HG03571 (cell line): ENCODE measurements around the gene KBTBD8.

Source experiments
- ATAC-seq: cut with Tn5 transposase; IDR thresholded peaks from one replicate; pipeline ENCODE4 v1.9.1; 2021; ENCODE audit not compliant: unreplicated experiment

Gene KBTBD8, protein sequence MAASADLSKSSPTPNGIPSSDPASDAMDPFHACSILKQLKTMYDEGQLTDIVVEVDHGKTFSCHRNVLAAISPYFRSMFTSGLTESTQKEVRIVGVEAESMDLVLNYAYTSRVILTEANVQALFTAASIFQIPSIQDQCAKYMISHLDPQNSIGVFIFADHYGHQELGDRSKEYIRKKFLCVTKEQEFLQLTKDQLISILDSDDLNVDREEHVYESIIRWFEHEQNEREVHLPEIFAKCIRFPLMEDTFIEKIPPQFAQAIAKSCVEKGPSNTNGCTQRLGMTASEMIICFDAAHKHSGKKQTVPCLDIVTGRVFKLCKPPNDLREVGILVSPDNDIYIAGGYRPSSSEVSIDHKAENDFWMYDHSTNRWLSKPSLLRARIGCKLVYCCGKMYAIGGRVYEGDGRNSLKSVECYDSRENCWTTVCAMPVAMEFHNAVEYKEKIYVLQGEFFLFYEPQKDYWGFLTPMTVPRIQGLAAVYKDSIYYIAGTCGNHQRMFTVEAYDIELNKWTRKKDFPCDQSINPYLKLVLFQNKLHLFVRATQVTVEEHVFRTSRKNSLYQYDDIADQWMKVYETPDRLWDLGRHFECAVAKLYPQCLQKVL

DNA sequence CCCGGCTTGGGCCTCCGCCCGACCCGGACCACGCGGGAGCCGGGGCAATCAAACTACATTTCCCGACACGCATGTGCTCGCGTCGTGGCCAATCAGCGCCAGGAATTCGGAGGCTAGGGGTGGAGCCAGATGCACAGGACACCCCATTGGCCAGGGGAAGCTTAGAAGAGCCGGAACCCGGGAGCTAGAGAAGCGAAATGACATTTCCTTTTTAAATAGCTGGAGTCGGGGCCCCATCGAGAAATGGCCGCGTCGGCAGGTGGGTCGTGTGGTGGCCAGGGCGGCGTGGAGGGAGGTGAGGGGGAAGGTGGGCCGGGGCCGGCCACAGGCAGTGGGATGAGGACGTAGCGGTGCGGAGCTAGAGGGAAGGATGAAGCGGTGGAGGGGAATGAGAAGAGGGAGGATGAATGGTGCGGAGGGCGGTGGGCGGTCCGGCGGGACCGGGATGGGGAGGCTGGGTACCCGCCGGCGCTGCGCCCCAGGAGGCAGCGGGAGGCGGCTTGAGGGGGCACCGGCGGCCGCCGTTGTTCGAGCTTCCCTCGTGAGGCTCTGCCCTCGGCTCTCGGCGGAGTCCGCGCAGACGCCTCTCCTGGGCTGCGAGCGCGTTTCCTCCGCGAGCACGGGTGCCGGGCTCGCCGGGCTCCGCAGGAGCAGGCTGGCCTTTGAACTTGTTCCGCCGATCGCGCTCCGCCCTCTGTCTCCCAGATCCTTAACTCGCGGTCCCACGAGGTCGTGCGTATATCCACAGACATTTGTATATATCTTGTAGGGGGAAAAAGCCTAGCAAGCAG, at the start of gene KBTBD8:
Gene KBTBD8 (plus strand): TSS at position 195 of the 791 bp plus-strand sequence. CDS start 49 bp downstream, at position 244.
- peak; percentile 93 for ATAC-seq

DNA sequence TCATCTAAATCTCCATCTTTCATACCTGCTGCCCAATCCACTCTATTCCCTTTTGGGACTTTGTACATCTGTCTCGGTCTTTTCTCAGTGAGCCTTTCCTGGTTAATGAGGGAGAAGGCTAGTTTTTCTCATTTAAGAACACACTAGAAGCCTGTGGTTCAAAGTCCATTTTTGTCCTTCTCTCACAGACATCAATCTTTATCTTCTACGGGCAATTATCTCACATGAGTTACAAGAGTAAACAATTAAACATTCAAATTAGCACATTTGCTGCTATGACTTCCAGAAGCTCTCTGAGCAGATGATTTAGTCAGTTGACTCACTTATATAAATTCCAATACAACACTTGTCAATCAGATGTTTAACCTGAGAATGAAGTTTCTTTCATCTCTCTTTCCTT, 49.3 kb upstream of the KBTBD8 start:
- no peak for ATAC-seq

DNA sequence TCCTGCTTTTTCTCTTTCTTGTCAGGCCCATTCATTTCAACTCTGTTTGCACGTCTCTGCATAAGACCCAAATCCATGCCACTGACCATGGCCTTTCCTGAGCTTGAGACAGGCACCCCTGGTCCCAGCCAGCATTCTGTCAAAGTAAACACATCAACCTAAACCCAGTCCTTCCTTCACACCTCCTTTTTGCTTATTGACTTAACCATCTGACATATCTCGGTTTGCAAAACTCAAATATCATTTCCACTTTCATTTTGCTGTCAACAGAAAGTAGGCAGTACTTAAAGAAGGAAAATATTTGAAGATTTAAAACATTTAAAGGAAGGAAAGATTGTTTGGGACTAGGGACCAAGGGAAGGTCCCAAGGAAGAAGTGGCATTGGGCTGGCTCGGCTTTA, 48.2 kb upstream of the KBTBD8 start:
- no peak for ATAC-seq

DNA sequence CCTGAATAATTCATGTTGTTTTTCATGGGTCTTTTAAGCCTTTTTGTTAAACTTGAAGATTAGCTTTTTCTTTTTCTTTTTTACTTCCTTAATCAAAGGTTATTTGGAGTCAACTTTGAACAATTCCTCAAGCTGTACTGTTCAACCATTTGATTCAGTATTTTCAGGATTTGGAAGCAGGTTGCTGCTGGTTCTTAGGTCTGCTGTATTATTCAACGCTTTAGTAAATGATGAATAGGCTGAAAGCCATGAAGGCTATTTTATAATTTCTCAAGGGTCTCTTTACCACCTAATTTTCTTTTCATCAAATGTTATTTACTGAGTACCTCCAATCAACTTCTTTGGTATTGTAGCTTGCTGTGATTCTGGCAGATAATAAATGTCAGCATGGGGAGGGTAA, 45.8 kb upstream of the KBTBD8 start:
- no peak for ATAC-seq

DNA sequence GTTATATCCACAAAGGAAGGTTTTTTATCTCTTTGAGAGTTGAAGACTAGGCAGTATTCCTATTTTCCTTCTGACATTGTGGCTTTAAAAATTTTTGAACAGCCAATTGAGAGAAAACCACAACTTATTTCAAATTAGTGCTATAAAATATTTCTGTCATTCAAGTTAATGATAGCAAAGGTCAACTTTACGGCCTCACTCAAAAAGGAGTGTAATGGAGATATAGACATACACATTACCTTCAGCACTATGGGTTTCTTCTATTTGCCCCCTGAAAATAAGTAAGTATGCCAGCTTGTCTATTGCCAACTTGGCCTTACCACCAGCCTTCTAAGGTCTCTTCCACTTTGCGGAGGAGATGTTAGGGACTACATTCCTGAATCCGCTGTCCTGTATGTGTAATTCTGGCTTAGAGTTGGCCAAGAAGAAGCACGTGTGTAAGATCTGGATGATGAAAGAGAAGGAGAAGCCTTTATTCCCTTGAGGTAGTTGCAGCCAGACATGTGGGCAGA, 44.1 kb upstream of the KBTBD8 start:
- no peak for ATAC-seq

DNA sequence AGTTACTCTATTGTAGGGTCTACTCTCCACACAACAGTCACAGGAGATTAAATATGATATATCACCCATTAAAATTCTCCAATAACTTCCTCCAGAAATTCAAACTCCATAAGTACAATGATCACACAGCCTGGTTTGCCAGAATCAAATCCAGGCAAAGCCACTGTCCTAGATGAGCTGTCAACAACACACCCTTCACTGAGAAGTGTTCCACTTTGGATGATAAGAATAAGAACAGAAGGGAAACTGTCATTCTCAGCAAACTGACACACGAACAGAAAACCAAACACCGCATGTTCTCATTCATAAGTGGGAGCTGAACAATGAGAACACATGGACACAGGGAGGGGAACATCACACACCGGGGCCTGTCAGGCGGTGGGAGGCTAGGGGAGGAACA, 41.4 kb upstream of the KBTBD8 start:
- ATAC-seq: no peak

DNA sequence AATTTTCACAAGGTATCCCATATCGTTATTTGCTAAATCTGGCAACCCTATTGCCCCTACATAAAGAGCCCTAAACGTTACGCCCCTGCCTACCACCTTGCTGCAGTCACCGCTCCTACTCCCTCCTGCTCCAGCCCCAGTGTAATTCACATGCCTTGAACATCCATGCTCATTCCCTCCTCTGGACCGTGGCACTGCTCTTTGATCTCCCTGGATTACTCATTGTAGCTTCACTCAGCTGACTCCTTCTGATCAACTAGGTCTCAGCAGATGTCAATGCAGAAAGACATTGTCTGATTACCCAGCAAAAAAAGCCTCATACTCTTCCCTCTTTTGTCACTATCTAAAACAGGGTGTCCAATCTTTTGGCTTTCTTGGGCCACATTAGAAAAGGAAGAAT, 40.7 kb upstream of the KBTBD8 start:
- ATAC-seq: no peak

DNA sequence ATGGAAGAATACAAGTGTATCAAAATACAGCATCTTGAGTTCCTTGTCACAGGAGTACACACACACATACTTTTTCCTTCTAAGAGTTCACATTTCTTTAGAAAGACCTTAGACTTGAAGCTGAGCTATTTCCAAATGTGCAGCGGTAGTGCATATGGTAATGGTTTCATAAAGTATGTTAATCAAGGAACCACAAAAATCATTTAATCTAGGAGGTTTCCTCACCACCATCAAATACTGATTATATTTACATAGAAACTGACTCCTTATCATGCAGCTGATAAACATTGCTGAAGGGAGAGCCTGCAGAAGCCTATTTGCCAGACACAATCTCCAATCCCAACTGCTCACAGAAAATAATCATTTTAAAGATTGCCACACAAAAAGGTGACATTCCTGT, 40.0 kb upstream of the KBTBD8 start:
- no peak for ATAC-seq

DNA sequence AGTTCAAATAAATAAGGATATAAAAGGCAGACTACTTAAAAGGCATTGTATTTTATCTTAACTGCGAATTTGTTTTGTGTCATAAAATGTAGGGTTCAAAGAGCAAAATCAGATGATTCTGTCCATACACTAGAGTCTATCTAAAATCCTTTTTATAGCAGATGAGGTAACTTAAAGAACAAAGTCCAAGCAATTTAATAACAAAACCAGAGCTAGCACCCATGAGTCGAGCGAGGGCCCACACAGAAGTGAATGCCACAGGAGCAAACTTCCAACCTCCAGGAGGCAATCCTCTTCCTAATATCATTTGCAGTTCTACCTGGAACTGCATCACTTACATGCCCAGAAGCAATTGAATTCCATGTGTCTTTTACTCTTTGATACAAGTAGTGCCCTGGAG, 35.4 kb upstream of the KBTBD8 start:
- ATAC-seq: no peak

DNA sequence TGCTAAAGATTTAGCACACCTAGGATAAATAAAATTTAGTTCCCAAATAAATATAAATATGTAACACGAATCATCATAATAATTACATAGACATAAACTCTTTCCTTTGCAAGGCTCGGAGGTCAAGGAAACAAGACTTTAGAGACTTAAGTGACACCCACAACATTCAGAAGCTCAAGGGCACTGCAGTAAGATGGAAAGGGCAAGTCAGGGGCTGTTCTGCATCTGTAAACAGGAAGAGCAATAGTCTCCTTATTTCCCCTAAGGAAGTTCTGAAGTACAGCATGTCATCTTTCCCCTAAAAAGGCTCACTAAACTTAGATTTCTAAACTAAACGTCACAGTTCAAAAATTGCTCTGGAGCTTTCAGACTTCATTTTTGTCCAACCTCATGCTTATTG, 26.9 kb upstream of the KBTBD8 start:
- ATAC-seq: no peak

DNA sequence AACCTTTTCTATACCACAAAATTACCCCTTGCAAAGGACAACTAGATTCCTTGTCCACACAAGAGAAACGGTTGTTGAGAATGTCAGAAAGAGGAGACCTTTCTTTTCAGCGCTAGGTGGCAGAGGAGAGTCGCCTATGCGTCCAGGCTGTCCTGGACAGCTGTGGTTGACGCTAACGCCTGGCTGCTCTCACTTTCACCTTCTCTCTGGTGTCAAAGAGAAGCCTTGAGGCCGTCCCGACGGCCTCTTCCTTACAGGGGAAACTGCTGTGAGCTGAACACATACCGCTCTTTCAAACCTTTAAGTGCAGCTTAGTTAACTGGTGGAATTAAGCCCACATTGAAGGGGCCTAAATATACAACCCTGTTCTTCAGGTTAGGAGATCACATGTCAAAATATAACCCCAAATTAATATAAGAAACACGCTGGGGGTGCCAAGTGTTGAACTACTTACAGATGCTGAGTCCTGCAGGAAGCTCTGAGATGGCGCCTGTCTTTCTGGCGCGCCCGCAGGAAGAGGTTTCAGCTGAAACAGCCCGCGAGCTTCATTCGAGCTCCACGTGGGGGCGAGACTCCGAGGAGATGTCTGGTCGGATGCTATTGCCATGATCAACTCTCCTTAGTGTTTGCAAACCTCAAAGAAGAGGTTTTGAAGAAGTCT, 26.1 kb upstream of the KBTBD8 start:
- peak; percentile 99 for ATAC-seq

DNA sequence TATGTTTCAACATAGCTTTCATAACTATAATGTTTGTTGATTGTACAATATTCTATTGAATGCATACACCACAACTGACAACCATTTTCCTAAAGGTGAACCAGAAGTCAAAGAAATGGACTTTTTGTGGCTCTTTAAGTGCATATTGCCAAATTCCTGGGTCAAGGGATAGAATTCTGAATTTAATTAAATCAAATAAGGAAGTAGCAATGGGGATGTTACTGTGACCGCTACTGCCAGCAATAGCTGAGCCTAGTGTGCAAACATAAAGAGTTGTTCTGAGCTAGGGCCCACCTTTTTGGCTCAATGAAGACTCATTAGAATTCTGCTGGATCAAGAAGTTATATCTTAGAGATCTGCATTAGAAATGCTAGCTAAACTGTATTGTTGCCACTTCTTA, 17.3 kb upstream of the KBTBD8 start:
- ATAC-seq: no peak

DNA sequence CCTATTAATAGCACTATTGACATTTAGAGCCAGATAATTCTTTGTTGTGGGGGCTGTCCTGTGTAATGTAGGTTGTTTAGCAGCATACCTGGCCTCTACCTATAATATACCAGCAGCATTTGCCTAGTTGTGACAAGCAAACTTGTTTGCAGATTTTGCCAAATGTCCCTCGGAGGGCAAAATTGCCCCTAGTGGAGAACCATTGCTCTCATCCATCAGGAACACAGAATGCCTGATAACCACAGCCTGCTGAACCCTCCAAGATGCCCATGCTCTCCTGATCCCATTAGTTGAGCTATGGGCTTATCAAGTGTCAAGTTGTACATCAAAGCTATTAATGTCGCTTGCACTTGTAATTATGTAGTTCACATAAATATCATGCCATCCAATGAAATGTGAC, 15.0 kb upstream of the KBTBD8 start:
- no peak for ATAC-seq

DNA sequence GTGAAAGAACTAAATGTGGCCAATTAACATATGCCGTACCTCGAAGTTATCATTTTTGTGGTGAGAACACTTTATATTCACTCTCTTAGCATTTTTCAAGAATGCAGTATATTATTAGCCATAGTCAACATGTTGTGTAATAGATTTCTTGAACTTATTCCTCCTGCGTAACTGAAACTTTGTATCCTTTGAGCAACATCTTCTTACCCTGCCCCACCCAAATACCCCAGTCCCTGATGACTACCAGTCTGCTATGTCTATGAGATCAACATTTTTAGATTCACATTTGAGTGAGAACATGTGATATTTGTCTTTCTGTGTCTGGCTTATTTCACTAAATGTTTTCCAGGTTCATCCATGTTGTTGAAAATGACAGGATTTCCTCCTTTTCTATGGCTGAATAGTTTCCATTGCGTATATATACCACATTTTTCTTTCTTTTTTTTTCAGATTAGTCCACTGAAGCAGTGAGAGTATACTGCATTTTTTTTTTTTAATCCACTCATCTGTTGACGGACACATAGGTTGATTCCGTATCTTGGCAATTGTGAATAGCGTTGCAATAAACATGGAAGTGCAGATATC, 12.7 kb upstream of the KBTBD8 start:
- no peak for ATAC-seq

DNA sequence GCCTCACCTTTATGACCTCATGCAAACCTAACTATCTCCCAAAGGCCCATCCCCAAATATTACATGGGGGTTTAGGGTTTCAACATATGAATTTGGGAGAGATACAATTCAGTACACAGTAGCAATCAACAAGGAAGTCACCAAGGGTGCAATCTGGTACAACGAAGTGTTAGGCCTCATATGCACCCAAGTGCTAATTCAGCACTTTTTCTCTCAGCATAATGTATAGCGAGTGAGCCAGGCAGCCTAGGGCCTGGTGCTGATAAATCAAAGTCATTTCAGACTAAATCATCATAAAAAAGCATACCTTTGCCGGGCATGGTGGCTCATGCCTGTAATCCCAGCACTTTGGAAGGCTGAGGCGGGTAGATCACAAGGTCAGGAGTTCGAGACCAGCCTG, 11.7 kb upstream of the KBTBD8 start:
- no peak for ATAC-seq

DNA sequence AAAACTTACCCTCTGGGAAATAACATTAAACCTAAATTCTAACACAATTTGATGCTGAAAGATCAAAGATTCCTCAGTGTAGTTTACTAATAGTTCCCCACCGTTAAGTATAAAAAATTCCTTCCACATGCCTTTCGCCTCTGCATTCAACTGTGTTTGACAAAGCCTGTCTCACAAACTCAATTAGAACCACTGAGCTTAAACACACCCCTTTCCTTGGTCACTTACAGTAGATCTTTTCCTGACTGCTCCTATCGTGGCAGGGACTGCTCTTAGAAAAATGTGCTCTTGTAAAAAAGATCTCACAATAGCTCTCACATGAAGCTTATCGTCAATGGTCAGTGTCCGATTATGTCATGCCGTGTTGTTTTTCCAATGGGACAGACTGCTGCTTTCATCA, 8.9 kb upstream of the KBTBD8 start:
- no peak for ATAC-seq

DNA sequence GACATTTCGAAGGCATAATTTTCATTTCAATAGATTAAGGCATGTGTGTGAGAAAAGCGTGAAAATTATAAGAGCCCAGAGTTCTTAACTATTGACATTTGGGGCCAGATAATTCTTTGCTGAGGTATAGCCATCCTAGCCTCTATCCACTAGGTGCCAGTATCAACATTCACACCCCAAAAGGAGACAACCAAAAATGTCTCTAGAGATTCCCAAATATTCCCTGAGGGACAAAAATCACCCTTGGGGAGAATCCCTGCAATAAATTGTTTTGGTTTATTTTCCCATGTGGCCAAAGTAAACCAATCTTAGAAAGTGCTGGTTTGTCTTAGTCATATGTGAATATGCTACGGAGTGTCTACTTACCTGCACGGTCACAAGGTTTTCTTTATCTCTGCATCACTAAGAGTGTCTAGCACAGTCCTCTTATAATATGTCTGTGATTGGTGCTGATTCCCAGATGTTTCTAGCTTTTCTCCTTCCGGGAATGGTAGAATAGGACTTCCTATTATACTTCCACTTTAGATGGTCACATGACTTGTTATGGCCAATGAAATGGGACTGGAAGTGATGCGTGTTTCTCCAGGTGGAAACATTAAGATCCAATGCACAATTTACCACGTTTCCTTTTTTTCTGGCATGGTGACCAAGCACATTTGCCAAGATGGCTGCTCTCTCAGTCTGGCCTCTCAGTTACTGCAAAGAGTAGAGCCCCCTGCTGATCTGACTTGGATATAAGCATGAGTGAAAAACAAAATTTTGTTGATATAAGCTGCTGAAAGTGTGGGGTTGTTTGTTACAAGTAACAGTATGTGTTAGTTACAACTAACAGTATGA, 8.0 kb upstream of the KBTBD8 start:
- peak; percentile 79 for ATAC-seq

DNA sequence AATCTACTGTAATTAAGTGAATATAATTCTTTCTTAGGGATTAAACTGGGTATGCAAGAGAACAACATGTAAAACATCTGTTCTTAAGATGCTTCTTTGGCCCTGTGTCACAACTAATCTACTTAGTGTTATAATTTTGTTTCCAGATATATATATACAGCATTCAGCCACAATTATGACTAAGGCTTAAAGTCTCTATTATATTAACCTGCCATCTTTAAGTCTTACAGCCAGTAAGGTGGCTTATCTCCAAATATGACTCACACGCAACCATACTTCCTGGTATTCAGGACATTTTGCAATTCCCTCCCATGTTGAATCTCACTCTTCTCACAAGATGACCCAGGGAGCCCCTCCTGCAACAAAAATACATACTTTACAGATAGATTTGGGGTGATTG, 6.6 kb upstream of the KBTBD8 start:
- ATAC-seq: no peak

DNA sequence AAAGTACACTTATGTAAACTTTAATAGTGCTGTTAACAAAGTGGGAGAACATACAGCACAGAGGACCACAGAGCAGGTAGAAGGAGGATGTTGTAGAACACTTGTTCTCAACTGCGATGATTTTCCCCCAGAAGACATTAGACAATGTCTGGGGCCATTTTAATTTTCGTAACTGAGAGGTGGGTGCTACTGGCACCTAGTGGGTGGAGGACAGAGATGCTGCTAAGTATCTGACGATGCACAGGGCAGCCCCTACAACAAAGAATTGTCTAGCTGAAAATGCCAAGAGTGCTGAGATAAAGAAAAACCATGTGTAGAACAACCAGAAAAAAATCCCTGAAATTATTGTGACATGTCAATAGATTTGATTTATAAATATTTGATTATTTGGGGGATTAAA, 5.0 kb upstream of the KBTBD8 start:
- no peak for ATAC-seq

DNA sequence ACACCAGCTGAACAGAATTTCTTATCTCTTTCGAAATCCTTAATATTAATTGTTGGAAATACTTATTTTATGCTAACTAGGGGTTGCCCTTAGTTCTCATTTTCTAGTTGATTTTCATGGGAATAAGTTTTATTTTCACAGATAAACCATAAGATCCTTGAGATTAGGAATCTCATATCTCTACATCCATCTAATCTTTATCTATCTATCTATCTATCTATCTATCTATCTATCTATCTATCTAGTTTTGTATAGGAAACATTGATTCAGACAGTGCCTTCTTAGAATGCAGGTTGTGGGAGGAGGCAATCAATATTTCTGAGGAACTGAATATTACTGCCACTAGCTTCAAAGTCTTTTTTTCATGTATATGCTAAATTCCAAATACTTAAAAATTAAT, 3.5 kb upstream of the KBTBD8 start:
- no peak for ATAC-seq
